Measurements from ENCODE around the gene NFATC2. TPM values are rescaled to one million over a fixed set of nuclear protein-coding genes. Genes with fewer than 3 reads are reported as not detected.
"Not testable (repeated sequence)": the region's sequence is repeated elsewhere in the genome, so short reads cannot be mapped to it uniquely, and the experiment has no call there.

NFATC2 gene
- polyA plus RNA-seq, 3 donors: 1.6 to 2.3 (median 1.6) TPM

DNA sequence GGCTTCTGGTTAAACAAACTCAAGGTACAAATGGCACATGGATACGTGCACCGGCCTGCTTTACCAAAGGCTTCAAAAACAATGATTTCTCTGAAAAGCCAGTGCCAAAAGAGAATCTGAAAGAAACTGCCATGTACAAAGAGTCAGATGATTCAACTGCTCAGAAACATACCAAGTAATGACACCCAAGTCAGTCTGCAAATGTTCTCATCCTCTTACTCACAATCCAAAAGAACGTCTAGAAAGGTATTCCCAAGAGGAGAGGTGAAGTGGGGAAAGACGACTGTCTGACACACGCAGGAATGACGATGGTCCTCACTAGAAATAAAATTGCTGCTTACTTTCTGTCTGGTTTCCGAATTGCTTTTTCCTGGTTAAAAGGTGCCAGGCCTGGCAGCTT lies 52.9 kb downstream of the NFATC2 start:
- no peak for DNase-seq (ENCODE audit: extremely low read depth in 1 of 11, low read depth in 9 of 11, low spot score in 4 of 11)

- DNase-seq (ENCODE audit: extremely low read depth in 1 of 11, low read depth in 9 of 11, low spot score in 4 of 11): no peak
Observed at GRCh38 chr20:51488331-51488730, 54.2 kb downstream of the NFATC2 start.

DNA sequence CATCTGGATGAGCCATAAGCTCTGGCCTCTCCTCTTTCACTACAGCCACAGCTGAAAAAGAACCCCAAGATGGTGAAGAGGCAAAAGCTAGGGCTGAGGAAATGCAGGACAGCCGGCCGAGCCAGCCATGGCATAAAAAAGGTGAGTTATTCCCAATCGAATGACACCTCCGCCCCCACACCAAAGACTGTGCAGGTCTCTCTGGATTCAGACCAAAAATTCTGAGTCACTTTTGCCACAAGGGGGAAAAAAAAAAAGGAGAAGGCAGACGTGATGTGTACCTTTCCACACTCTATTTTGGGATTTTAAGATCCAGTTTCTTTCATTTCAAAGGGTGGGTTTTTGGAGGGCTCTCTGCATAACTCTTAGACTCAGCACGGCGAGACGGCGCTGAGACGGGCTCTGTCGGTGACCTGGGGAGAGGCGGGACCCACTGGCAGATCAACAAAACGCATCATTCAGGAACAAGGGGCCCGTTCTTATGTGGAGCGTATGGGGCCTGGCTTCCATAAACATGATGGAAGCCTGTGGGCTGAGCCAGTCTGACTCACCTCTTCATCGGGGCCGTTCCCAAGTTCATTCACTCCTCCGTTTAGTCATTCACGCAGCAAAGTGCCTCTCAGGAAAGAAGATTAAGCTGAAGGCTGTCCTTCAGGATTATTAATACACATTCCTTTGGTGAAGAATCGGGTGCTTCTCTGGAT lies 54.8 kb downstream of the NFATC2 start:
- no peak for DNase-seq (ENCODE audit: extremely low read depth in 1 of 11, low read depth in 9 of 11, low spot score in 4 of 11)

DNA sequence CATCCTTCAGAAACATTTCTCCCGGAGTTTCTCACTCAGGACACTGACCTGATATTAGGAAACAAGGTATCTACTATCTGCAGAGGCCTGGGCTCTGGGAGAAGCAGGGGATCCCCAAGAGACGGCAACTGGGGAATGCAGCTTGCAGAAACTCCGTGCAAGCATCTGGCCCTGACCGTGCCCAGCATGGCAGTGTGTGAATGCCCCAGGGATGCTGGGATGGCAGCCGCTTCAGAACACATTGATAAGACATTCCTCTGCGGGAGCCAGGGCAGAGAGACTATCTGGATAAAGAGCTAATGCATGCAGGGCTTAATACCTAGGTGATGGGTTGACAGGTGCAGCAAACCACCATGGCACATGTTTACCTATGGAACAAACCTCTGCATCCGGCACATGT lies 55.4 kb downstream of the NFATC2 start:
- no peak for DNase-seq (ENCODE audit: extremely low read depth in 1 of 11, low read depth in 9 of 11, low spot score in 4 of 11)

GRCh38 chr20:51486197-51487005 lies 56.1 kb downstream of the NFATC2 start:
- DNase-seq (ENCODE audit: extremely low read depth in 1 of 11, low read depth in 9 of 11, low spot score in 4 of 11): no peak

DNA sequence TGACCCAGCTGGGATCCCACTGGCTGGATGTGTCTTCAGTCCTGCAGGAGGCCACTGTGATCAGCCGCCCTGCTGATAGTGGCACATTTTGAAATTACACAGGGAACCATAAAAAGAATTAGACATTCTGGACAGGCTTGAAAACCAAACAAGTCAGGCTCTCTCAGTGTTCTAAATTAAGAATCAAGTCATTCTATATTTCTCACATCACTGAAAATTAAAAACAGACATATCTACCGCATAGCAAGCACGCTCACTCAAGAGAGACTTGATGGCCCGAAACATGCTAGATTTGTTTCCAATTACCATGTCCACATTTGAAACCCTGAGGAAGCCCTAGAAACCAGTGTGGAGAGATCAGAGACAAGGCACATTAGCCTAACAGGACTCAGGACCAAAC lies 57.7 kb downstream of the NFATC2 start:
- no peak for DNase-seq (ENCODE audit: extremely low read depth in 1 of 11, low read depth in 9 of 11, low spot score in 4 of 11)

DNA sequence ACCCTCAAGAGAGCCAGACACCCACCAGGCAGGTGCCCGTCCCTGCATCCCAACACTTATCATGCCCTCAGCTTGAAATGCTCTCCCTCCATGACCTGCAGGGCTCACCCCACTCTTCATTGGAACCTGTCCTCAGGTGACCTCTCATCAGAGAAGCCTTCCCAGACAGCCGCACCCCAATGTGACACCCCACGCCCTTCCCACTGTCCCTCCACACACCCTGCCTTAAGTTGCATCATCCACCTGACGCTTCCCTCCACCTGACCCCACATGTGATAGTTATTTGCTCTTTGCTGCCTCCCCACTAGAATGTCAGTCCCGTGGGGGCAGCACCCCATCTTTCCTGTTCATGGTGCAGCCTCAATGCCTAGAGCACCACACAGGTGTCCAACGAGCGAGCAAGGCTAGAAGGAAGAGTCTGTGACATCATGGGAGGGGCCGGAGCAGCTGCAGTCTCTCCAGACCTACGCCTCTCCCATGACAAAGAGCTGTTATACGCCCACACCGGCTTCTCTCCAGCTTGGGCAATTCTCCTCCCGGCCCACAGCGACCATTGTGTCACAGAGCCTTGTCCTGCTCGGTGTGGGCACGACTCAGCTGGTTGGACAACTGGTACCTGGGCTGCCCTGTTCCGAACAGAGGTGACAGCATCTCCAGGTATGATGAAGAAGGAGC lies 58.2 kb downstream of the NFATC2 start:
- no peak for DNase-seq (ENCODE audit: extremely low read depth in 1 of 11, low read depth in 9 of 11, low spot score in 4 of 11)

DNA sequence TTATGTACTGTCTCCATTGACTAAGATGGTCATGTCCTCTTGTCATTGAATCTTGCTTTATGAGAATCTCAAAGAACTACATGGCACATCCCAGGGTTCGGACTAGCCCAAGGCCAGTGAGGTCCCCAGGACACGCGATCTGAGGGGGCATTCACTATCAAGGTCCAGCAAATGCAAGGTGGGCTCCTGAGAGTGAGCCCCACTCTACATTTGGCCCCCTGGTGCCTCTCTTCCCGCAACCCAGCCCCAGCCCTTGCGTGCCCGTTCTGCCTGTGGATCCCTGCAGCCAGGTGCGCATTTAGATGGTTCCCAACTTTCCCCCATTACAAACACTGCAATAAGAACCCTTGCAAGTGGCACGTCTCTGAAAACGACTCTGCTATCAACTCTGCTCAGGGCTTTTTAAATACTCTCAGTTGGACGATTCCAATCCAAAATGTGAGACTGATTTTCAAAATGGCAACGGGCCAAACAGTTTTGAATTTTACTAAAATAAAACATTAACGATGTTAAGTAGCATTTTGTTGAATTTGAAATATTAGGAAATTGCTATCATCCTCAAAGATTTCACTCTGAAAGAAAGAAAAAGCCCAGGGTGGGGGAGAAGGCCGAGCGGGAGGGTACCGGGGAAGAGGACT lies 59.6 kb downstream of the NFATC2 start:
- no peak for DNase-seq (ENCODE audit: extremely low read depth in 1 of 11, low read depth in 9 of 11, low spot score in 4 of 11)

- DNase-seq (ENCODE audit: extremely low read depth in 1 of 11, low read depth in 9 of 11, low spot score in 4 of 11): no peak
Observed at GRCh38 chr20:51481341-51481914, 61.1 kb downstream of the NFATC2 start.

DNA sequence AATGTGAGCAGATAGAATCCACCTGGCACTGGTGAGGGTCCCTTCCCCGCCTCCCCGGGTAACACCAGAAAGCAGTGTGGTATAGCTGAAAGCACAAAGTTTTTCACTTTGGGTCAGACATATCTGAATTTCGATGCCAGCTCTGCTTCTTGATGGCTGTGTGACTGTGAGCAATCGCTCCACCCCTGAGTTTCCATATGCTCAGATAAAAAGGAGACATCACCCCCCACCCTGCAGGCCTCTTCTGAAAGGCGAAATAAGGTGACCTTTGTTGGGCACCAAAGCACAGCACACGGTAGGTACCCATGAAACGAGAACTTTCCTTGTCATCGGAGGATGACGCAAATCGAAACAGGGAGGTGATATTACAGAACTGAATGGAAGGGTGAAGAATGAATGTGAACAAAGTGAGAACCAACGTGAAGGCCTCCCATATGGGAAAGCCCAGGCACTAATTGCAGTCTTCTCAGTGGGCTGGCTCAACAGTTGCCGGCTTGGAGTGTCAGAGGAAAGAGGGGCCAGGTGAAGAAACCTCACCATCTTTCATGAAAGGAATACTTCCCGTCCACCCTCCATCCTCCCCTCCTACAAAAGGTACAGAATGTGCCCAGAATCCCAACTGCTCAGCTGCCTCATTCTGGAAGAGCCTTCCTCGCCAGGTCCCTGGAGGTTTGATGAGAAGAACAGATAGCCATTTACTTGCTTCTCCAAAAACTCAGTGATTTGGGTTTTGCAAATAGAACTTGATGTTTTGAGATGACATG lies 61.8 kb downstream of the NFATC2 start:
- no peak for DNase-seq (ENCODE audit: extremely low read depth in 1 of 11, low read depth in 9 of 11, low spot score in 4 of 11)

GRCh38 chr20:51476106-51476505 lies 66.4 kb downstream of the NFATC2 start:
- not testable (repeated sequence) for DNase-seq (ENCODE audit: extremely low read depth in 1 of 11, low read depth in 9 of 11, low spot score in 4 of 11)

DNA sequence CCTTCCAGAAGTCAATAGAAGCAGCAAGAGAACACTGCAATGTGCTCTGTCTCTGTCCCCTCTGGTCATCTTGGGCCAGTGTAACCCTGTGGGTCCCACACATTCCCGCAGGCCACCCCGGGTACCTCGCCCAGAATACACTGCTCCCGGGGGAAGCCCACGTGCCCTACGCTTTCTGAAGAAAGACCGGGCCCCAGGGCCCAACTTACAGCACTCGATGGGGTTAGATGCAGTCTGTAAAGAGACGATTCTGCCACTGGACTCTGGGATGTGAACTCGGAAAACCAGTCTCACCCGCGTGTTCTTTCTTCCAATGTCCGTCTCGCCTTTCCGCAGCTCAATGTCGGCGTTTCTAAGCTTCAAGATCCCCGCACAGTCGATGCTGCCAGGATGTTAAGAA lies 68.7 kb downstream of the NFATC2 start:
- DNase-seq (ENCODE audit: extremely low read depth in 1 of 11, low read depth in 9 of 11, low spot score in 4 of 11): no peak

GRCh38 chr20:51473256-51473655 lies 69.3 kb downstream of the NFATC2 start:
- DNase-seq (ENCODE audit: extremely low read depth in 1 of 11, low read depth in 9 of 11, low spot score in 4 of 11): no peak

- no peak for DNase-seq (ENCODE audit: extremely low read depth in 1 of 11, low read depth in 9 of 11, low spot score in 4 of 11)
Observed at GRCh38 chr20:51470907-51471411, 71.6 kb downstream of the NFATC2 start.

DNA sequence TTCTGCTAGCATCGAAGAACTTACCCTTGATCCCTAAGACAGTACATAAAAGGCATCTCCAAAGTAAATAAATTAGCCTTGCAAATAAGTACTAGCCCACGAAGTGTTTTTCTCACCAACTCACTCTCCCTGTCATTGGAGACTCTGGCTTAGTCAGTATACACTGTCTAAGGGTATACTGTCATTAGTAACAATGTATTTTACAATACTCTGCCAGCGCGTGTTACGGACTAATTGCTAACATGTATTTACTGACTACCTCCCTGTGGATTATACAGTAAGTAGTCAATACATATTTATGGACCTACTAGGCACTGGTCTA lies 72.1 kb downstream of the NFATC2 start:
- DNase-seq (ENCODE audit: extremely low read depth in 1 of 11, low read depth in 9 of 11, low spot score in 4 of 11): no peak

DNA sequence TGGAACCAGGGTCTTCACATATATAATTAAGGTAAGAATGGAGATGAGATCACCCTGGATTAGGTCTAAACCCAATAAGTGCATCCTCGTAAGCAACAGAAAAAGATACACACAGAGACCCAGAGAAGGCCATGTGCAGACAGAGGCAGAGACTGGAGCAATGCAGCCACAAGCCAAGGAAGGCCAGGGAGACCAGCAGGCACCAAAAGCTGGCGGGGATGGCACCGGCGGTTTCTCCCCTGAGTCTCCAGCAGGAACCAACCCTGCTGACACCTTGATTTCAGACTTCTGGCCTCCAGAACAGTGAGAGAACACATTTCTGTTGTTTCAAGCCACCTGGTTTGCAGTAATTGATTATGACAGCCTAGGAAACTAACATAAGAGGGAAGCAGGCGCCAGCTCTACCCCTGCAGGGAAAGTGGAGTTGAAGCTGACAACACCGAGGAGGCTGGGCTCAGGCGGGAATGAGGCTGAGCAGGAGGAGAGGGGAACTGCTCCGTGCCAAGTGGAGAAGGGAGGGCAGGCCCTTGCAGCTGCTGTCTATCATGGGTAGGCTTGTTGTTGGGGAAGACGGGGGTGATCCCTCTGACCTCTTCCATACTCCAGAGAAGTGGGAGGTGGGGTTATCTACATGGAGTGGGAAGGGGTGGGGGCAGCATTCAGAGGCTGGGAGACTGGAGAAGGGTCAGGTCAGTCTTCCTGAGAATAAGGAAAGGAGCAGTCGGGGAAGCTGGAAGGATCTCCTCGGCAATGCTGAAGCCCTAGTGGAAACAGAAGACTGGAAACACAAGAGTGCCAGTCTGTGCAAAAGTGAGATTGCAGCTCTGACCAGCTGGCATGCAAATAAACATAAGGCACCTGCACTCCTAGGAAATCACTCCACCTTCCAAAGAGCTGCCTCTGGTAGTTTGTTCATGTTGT lies 72.7 kb downstream of the NFATC2 start:
- no peak for DNase-seq (ENCODE audit: extremely low read depth in 1 of 11, low read depth in 9 of 11, low spot score in 4 of 11)

DNA sequence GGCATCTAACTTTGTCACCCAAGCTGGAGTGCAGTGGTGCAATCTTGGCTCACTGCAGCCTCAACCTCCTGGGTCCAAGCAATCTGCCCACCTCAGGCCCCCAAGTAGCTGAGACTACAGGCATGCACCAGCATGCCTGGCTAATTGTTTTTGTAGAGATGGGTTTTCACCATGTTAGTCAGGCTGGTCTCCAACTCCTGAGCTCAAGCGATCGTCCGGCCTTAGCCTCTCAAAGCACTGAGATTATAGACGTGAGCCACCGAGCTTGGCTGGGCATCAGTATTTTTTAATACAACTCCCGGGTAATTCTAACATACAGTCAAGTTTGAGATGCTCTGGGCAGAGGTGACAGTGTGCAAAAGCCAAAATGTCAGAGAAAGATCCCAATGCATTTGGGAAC lies 73.5 kb downstream of the NFATC2 start:
- DNase-seq (ENCODE audit: extremely low read depth in 1 of 11, low read depth in 9 of 11, low spot score in 4 of 11): no peak

GRCh38 chr20:51468636-51469035 lies 73.9 kb downstream of the NFATC2 start:
- DNase-seq (ENCODE audit: extremely low read depth in 1 of 11, low read depth in 9 of 11, low spot score in 4 of 11): no peak
